Nephron progenitor cell (in vitro differentiated cells): ENCODE data around the gene CPA1.

Experiments used
- DNase-seq: peaks from one replicate; pipeline ENCODE4 v3.0.0; 2021
- H3K27ac Mint-ChIP-seq: 2 replicates; pipeline ENCODE4 v1.8.0; 2021; ENCODE audit warnings: mild to moderate bottlenecking, moderate library complexity, mixed read lengths
- H3K27me3 Mint-ChIP-seq: 2 replicates; pipeline ENCODE4 v1.8.0; 2021; ENCODE audit warnings: mild to moderate bottlenecking, low read depth, mixed read lengths; ENCODE audit not compliant: poor library complexity
- H3K36me3 Mint-ChIP-seq: 2 replicates; pipeline ENCODE4 v1.8.0; 2021; ENCODE audit warnings: low read depth, mixed read lengths
- H3K4me1 Mint-ChIP-seq: 2 replicates; pipeline ENCODE4 v1.8.0; 2021; ENCODE audit warnings: mixed read lengths
- H3K4me3 Mint-ChIP-seq: 2 replicates; pipeline ENCODE4 v1.8.0; 2021; ENCODE audit warnings: mild to moderate bottlenecking, moderate library complexity, mixed read lengths
- H3K9me3 Mint-ChIP-seq: 2 replicates; pipeline ENCODE4 v1.8.0; 2021; ENCODE audit warnings: mild to moderate bottlenecking, moderate library complexity, mixed read lengths
- CTCF ChIP-seq: fragments of 200-600 bp; sonication (generic); IDR thresholded peaks from 2 replicates; pipeline ENCODE4 v1.5.0; 2021; ENCODE audit warnings: antibody characterized with exemption

CPA1 gene

DNA sequence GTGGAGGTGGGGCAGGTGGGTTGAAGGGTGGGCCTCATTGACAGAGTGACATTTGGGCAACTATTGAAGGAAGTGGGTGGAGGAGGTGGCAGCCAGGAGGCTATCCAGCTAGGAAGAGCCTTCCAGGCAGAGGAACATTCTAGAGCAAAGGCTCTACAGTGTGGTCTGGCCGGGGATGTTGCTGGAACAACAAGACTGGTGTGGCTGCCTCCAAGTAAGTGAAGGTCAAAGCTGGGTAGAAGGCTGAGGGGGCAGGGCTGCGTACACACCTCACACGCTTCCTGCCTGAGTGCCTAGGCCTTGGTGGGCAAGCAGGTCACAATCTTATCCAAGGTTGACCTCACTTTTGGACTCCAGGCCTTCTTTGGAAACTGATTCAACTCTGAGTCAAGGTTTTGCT, 6.6 kb downstream of the CPA1 start:
- no peak for DNase-seq
- Mint-ChIP-seq H3K9me3 (peaks cover 11% of the 10 kb centered on the region), H3K36me3 (peaks cover 13% of the 10 kb centered on the region), H3K27ac (peak overlapping the region; percentile 17), H3K4me3 (no peak overlapping the region), H3K27me3 (no peaks in the 10 kb centered on the region), H3K4me1 (peaks cover 32% of the 10 kb centered on the region)
- TF ChIP-seq CTCF, result no peak

DNA sequence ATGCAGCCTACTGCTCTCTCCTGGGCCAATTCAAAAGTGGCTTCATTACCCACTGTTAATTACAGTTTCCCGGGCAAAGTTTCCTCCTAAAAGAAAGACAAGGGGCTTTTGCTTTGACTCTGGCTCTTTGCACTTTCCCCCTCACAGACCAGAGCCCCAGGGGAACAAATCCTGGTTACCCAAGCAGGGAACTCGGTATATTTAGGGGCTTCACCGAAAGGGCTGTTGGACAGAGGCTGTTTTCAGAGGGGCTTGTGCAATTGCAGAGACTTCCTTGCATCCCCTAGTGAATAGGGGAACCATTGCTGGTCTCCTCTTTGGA, 7.0 kb downstream of the CPA1 start:
- Mint-ChIP-seq H3K36me3 (peaks cover 13% of the 10 kb centered on the region), H3K4me1 (peaks cover 32% of the 10 kb centered on the region), H3K27me3 (no peaks in the 10 kb centered on the region)

DNA sequence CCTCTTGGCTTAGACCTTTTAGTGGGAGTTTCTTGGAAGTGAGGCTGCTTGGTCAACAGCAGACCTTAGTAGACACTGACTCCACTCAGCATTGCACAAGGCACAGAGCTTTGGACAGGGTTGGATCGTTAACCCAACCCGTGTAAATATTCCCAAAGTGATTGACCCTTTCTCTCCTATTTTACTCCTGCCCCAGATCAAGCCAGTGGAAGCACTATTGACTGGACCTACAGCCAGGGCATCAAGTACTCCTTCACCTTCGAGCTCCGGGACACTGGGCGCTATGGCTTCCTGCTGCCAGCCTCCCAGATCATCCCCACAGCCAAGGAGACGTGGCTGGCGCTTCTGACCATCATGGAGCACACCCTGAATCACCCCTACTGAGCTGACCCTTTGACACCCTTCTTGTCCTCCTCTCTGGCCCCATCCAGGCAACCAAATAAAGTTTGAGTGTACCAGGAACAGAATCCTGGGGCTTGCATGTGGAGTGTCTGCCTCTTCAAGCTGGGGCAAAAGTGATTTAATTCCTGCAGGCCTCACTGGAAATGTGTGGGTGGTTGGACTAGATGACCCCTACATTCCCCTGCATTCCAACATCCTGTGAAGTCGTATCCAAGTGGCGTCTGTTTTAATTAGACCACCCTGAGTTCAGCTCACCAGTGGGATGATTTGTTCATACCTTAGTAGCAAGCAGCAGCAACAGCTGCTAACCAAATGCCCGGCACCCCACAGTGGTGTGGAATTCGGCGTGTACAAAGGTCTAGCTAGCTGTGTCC, 7.5 kb downstream of the CPA1 start:
- H3K4me1 Mint-ChIP-seq, result peaks cover 37% of the 10 kb centered on the region
- H3K9me3 Mint-ChIP-seq, result peaks cover 11% of the 10 kb centered on the region
- H3K4me3 Mint-ChIP-seq, result no peak overlapping the region
- no peak overlapping the region for H3K27ac Mint-ChIP-seq
- H3K27me3 Mint-ChIP-seq, result no peaks in the 10 kb centered on the region
- TF ChIP-seq CTCF, result no peak
- peaks cover 13% of the 10 kb centered on the region for H3K36me3 Mint-ChIP-seq
- no peak for DNase-seq

More for the DNA sequence above, 7.0 kb downstream of the CPA1 start:
- Mint-ChIP-seq H3K27ac (no peak overlapping the region), H3K9me3 (peaks cover 11% of the 10 kb centered on the region), H3K4me3 (no peak overlapping the region)
- no peak for TF ChIP-seq CTCF
- no peak for DNase-seq

DNA sequence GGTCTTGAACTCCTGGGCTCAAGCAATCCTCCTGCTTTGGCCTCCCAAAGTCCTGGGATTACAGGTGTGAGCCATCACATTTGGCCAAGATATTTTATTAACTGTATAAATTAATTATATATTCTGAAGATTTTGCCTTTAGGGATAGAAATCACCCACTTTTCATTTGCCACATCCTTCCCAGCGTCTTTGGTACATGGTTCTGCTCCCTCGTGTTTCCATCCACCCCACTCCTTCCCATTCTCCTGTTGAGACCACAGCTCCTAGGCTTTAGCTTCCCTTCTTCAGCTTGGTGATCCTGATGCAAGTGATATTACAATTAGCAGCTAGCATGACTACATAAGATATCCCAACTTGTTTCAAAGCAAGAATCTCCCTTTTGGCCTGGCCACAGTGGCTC, 8.4 kb downstream of the CPA1 start:
- Mint-ChIP-seq H3K4me1 (peaks cover 45% of the 10 kb centered on the region), H3K36me3 (peaks cover 13% of the 10 kb centered on the region), H3K27me3 (no peaks in the 10 kb centered on the region), H3K4me3 (peak overlapping the region; percentile 9), H3K9me3 (peaks cover 11% of the 10 kb centered on the region), H3K27ac (no peak overlapping the region)
- no peak for TF ChIP-seq CTCF
- DNase-seq, result no peak

- H3K4me3 Mint-ChIP-seq, result no peak overlapping the region
- peaks cover 11% of the 10 kb centered on the region for H3K9me3 Mint-ChIP-seq
- H3K4me1 Mint-ChIP-seq, result peaks cover 63% of the 10 kb centered on the region
- DNase-seq, result no peak
- peaks cover 13% of the 10 kb centered on the region for H3K36me3 Mint-ChIP-seq
- no peak for TF ChIP-seq CTCF
- no peak overlapping the region for H3K27ac Mint-ChIP-seq
- no peaks in the 10 kb centered on the region for H3K27me3 Mint-ChIP-seq
Observed at GRCh38 chr7:130390486-130390885, 10.2 kb downstream of the CPA1 start.

DNA sequence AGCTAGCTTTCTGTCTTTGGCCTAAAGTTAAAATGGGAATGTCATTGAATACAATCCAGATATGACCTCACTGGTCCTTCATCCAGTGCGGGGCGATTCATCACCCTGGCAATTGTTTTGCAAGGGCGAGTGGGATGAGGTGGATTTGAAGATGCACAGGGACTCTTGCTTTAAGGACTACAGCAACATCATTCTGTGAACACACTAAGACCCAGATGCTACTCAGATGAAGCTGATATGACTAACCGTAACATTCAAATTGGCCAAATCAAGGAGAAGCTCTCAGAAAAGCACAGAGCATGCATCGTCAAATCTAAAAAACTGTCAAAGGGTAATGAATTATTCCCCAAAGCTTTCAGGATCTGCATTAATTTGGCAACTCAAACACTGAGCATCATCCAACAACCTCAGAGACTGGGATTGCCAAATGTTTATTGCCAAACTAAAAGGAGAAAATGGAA, 12.8 kb downstream of the CPA1 start:
- no peak overlapping the region for H3K4me3 Mint-ChIP-seq
- DNase-seq, result no peak
- H3K36me3 Mint-ChIP-seq, result peaks cover 7% of the 10 kb centered on the region
- H3K4me1 Mint-ChIP-seq, result peaks cover 66% of the 10 kb centered on the region
- no peaks in the 10 kb centered on the region for H3K27me3 Mint-ChIP-seq
- H3K9me3 Mint-ChIP-seq, result peaks cover 7% of the 10 kb centered on the region
- H3K27ac Mint-ChIP-seq, result no peak overlapping the region
- no peak for TF ChIP-seq CTCF
